SU-DHL-6 (cell line): ENCODE data around the gene LMBR1L.
"Not testable (repeated sequence)": the region's sequence is repeated elsewhere in the genome, so short reads cannot be mapped to it uniquely, and the experiment has no call there.

ENCODE experiments used
- H2AFZ ChIP-seq: fragments of 200-600 bp; sonication (generic); 2 replicates; pipeline ENCODE4 v1.6.1; 2014; ENCODE audit warnings: low read depth, mild to moderate bottlenecking, moderate library complexity, mixed read lengths, antibody characterized with exemption, low read length; ENCODE audit not compliant: severe bottlenecking
- H3F3A ChIP-seq: fragments of 200-600 bp; shearing (Covaris generic); 2 replicates; pipeline ENCODE4 v1.6.0; 2016; ENCODE audit warnings: antibody characterized with exemption, mild to moderate bottlenecking; ENCODE audit not compliant: insufficient read depth
- H3K27ac ChIP-seq: fragments of 200-600 bp; sonication (generic); 2 replicates; pipeline ENCODE4 v1.5.1; 2016; ENCODE audit warnings: low read depth, mild to moderate bottlenecking, low read length, moderate library complexity, mixed read lengths
- H3K27me3 ChIP-seq: fragments of 200-600 bp; sonication (generic), shearing (Covaris generic); 2 replicates; pipeline ENCODE4 v1.6.0; 2014; ENCODE audit warnings: mild to moderate bottlenecking, low read length
- H3K36me3 ChIP-seq: fragments of 200-600 bp; sonication (generic); 2 replicates; pipeline ENCODE4 v1.6.1; 2014; ENCODE audit warnings: mild to moderate bottlenecking, low read length, mixed read lengths
- H3K4me2 ChIP-seq: fragments of 300-600, 200-600 bp; shearing (Covaris generic), sonication (generic); 2 replicates; pipeline ENCODE4 v1.6.0; 2014; ENCODE audit warnings: low read length, low read depth, mild to moderate bottlenecking; ENCODE audit not compliant: poor library complexity, severe bottlenecking
- H3K4me3 ChIP-seq: fragments of 200-600 bp; sonication (generic); 2 replicates; pipeline ENCODE4 v1.5.1; 2014; ENCODE audit warnings: antibody characterized with exemption, low read length, mild to moderate bottlenecking, mixed read lengths; ENCODE audit not compliant: insufficient read depth, poor library complexity, severe bottlenecking
- H3K79me2 ChIP-seq: fragments of 200-600 bp; sonication (generic); 2 replicates; pipeline ENCODE4 v1.6.1; 2014; ENCODE audit warnings: mild to moderate bottlenecking, low read length, moderate library complexity; ENCODE audit not compliant: insufficient read depth
- H3K9ac ChIP-seq: fragments of 200-600 bp; sonication (generic); 2 replicates; pipeline ENCODE4 v1.7.0; 2014; ENCODE audit warnings: mild to moderate bottlenecking, low read length
- H3K9me2 ChIP-seq: fragments of 200-600 bp; sonication (generic); replicated peaks from 2 replicates; pipeline ENCODE4 v1.6.1; 2014; ENCODE audit warnings: low read length; ENCODE audit not compliant: insufficient read depth
- H3K9me3 ChIP-seq: fragments of 200-600 bp; sonication (generic); 2 replicates; pipeline ENCODE4 v1.6.1; 2014; ENCODE audit warnings: low read length, mixed read lengths; ENCODE audit not compliant: insufficient read depth
- H4K20me1 ChIP-seq: fragments of 200-600 bp; sonication (generic); 2 replicates; pipeline ENCODE4 v1.6.1; 2014; ENCODE audit warnings: low read depth, mild to moderate bottlenecking, antibody characterized with exemption, low read length, moderate library complexity, mixed read lengths
- EZH2phosphoT487 ChIP-seq: fragments of 200-600 bp; sonication (generic), shearing (Covaris generic); conservative IDR thresholded peaks from 2 replicates; pipeline ENCODE4 v1.6.1; 2018; ENCODE audit warnings: mild to moderate bottlenecking, antibody characterized with exemption, low read length, moderate library complexity, mixed read lengths
- TF ChIP-seq, protein P1 (sequence below): fragments of 200-600 bp; sonication (generic); IDR thresholded peaks from one replicate; pipeline ENCODE4 v1.5.1; 2017; ENCODE audit warnings: antibody characterized with exemption, mild to moderate bottlenecking, low read length, moderate library complexity; ENCODE audit not compliant: insufficient read depth, poor library complexity, severe bottlenecking

LMBR1L gene

GRCh38 chr12:49068879-49069506, 41.7 kb downstream of the LMBR1L start:
- Histone ChIP-seq H3F3A (no peaks in the 10 kb centered on the region; the same call in 1 of the 2 replicates), H3K36me3 (no peaks in the 10 kb centered on the region), H4K20me1 (no peaks in the 10 kb centered on the region), H3K4me2 (peak overlapping the region; percentile 76), H3K9me3 (no peaks in the 10 kb centered on the region), H3K9ac (peak overlapping the region; percentile 71), H2AFZ (peak overlapping the region; percentile 100), H3K4me3 (peak overlapping the region; percentile 95), H3K9me2 (no peaks in the 10 kb centered on the region), H3K27me3 (no peaks in the 10 kb centered on the region), H3K27ac (no peak overlapping the region), H3K79me2 (no peaks in the 10 kb centered on the region)
- no peak for TF ChIP-seq EZH2phosphoT487
- TF ChIP-seq, protein P1, sequence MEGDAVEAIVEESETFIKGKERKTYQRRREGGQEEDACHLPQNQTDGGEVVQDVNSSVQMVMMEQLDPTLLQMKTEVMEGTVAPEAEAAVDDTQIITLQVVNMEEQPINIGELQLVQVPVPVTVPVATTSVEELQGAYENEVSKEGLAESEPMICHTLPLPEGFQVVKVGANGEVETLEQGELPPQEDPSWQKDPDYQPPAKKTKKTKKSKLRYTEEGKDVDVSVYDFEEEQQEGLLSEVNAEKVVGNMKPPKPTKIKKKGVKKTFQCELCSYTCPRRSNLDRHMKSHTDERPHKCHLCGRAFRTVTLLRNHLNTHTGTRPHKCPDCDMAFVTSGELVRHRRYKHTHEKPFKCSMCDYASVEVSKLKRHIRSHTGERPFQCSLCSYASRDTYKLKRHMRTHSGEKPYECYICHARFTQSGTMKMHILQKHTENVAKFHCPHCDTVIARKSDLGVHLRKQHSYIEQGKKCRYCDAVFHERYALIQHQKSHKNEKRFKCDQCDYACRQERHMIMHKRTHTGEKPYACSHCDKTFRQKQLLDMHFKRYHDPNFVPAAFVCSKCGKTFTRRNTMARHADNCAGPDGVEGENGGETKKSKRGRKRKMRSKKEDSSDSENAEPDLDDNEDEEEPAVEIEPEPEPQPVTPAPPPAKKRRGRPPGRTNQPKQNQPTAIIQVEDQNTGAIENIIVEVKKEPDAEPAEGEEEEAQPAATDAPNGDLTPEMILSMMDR: no peak

GRCh38 chr12:49066120-49066519, 44.5 kb downstream of the LMBR1L start:
- H3K9me3 ChIP-seq: no peaks in the 10 kb centered on the region
- peaks cover 3% of the 10 kb centered on the region; the same call in 1 of the 2 replicates for H3K79me2 ChIP-seq
- no peak overlapping the region for H3K4me3 ChIP-seq
- no peak overlapping the region for H3K9ac ChIP-seq
- H3K27ac ChIP-seq: no peak overlapping the region
- TF ChIP-seq, protein P1: no peak
- TF ChIP-seq EZH2phosphoT487: no peak
- H3F3A ChIP-seq: peaks cover 6% of the 10 kb centered on the region
- H2AFZ ChIP-seq: no peak overlapping the region
- no peaks in the 10 kb centered on the region for H3K27me3 ChIP-seq
- no peaks in the 10 kb centered on the region for H3K36me3 ChIP-seq
- no peaks in the 10 kb centered on the region for H3K9me2 ChIP-seq
- no peaks in the 10 kb centered on the region for H4K20me1 ChIP-seq
- H3K4me2 ChIP-seq: no peak overlapping the region

GRCh38 chr12:49064767-49065152, 45.9 kb downstream of the LMBR1L start:
- H3K9me3 ChIP-seq: no peaks in the 10 kb centered on the region
- H3F3A ChIP-seq: peaks cover 6% of the 10 kb centered on the region
- H3K9ac ChIP-seq: no peak overlapping the region
- no peaks in the 10 kb centered on the region for H4K20me1 ChIP-seq
- TF ChIP-seq, protein P1: no peak
- TF ChIP-seq EZH2phosphoT487: no peak
- H3K27me3 ChIP-seq: no peaks in the 10 kb centered on the region
- no peak overlapping the region for H3K4me2 ChIP-seq
- H3K79me2 ChIP-seq: peaks cover 12% of the 10 kb centered on the region
- no peak overlapping the region for H2AFZ ChIP-seq
- H3K4me3 ChIP-seq: no peak overlapping the region
- H3K9me2 ChIP-seq: no peaks in the 10 kb centered on the region
- no peak overlapping the region for H3K27ac ChIP-seq
- H3K36me3 ChIP-seq: no peaks in the 10 kb centered on the region

- not testable (repeated sequence) for H3K36me3 ChIP-seq, H3K27ac ChIP-seq, H3K9ac ChIP-seq, H2AFZ ChIP-seq, H3K9me2 ChIP-seq, H3K4me2 ChIP-seq, H3K4me3 ChIP-seq, H3F3A ChIP-seq, H3K9me3 ChIP-seq, H3K27me3 ChIP-seq
- H3K79me2 ChIP-seq: peaks cover 40% of the 10 kb centered on the region
- peaks cover 11% of the 10 kb centered on the region; the same call in 1 of the 2 replicates for H4K20me1 ChIP-seq
These were observed 48.7 kb downstream of the LMBR1L start for GRCh38 chr12:49061916-49062315.
